ENCODE results near the gene CCL28.

The CCL28 gene

GRCh38 chr5:43354774-43355173 is 57.4 kb downstream of the CCL28 start:
- no peak for DNase-seq

- no peak for DNase-seq
Observed at GRCh38 chr5:43353668-43354067, 58.5 kb downstream of the CCL28 start.

- DNase-seq = no peak
Observed at GRCh38 chr5:43352915-43353314, 59.3 kb downstream of the CCL28 start.

- DNase-seq = no peak
Observed at GRCh38 chr5:43352131-43352530, 60.1 kb downstream of the CCL28 start.

GRCh38 chr5:43348861-43349363 is 63.3 kb downstream of the CCL28 start:
- no peak for DNase-seq

- no peak for DNase-seq
Observed at GRCh38 chr5:43348207-43348606, 64.0 kb downstream of the CCL28 start.

- DNase-seq = no peak
Observed at GRCh38 chr5:43338862-43339261, 73.3 kb downstream of the CCL28 start.

GRCh38 chr5:43336159-43336558 is 76.0 kb downstream of the CCL28 start:
- DNase-seq = peak; percentile 13

GRCh38 chr5:43335681-43336080 is 76.5 kb downstream of the CCL28 start:
- DNase-seq = no peak

- no peak for DNase-seq
Observed at GRCh38 chr5:43332401-43332800, 79.8 kb downstream of the CCL28 start.

Data from activated naive CD4-positive, alpha-beta T cell treated with Interleukin-2 at 50 U/mL for 16 hours (primary cell).